ENCODE data around the gene PTPRK.

DNA sequence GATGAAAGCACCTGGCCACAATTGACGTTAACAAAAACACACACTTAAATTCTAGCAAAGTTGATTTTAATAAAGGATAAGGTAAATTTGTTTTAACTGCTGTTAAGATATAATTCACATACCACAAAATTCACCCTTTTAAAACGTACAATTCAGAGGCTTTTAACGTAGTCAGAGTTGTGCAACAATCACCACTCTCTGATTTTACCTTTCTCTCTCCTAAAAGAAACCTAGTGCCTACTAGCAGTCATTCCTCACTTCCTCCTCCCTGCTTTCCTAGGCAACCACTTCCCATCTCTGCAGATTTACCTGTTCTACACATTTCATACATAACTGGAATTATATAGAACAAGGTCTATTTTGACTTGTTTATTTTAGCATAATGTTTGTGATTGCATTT lies 58.9 kb downstream of the PTPRK start:
- TF ChIP-seq TCF4 (CRISPR knock-in tag; IDR thresholded peaks at IDR 0.05; ENCODE audit: borderline replicate concordance) (no peak), OSR1 (CRISPR knock-in tag; IDR thresholded peaks at IDR 0.05) (no peak), ZFP3 (CRISPR knock-in tag; IDR thresholded peaks at IDR 0.05) (no peak)
- TF ChIP-seq, protein P1, sequence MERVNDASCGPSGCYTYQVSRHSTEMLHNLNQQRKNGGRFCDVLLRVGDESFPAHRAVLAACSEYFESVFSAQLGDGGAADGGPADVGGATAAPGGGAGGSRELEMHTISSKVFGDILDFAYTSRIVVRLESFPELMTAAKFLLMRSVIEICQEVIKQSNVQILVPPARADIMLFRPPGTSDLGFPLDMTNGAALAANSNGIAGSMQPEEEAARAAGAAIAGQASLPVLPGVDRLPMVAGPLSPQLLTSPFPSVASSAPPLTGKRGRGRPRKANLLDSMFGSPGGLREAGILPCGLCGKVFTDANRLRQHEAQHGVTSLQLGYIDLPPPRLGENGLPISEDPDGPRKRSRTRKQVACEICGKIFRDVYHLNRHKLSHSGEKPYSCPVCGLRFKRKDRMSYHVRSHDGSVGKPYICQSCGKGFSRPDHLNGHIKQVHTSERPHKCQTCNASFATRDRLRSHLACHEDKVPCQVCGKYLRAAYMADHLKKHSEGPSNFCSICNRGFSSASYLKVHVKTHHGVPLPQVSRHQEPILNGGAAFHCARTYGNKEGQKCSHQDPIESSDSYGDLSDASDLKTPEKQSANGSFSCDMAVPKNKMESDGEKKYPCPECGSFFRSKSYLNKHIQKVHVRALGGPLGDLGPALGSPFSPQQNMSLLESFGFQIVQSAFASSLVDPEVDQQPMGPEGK (CRISPR knock-in tag; IDR thresholded peaks at IDR 0.05; ENCODE audit: borderline replicate concordance) = no peak
- TF ChIP-seq, protein P2, sequence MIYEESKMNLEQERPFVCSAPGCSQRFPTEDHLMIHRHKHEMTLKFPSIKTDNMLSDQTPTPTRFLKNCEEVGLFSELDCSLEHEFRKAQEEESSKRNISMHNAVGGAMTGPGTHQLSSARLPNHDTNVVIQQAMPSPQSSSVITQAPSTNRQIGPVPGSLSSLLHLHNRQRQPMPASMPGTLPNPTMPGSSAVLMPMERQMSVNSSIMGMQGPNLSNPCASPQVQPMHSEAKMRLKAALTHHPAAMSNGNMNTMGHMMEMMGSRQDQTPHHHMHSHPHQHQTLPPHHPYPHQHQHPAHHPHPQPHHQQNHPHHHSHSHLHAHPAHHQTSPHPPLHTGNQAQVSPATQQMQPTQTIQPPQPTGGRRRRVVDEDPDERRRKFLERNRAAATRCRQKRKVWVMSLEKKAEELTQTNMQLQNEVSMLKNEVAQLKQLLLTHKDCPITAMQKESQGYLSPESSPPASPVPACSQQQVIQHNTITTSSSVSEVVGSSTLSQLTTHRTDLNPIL (CRISPR knock-in tag; IDR thresholded peaks at IDR 0.05; ENCODE audit: low read depth) = no peak
- TF ChIP-seq, protein P3, sequence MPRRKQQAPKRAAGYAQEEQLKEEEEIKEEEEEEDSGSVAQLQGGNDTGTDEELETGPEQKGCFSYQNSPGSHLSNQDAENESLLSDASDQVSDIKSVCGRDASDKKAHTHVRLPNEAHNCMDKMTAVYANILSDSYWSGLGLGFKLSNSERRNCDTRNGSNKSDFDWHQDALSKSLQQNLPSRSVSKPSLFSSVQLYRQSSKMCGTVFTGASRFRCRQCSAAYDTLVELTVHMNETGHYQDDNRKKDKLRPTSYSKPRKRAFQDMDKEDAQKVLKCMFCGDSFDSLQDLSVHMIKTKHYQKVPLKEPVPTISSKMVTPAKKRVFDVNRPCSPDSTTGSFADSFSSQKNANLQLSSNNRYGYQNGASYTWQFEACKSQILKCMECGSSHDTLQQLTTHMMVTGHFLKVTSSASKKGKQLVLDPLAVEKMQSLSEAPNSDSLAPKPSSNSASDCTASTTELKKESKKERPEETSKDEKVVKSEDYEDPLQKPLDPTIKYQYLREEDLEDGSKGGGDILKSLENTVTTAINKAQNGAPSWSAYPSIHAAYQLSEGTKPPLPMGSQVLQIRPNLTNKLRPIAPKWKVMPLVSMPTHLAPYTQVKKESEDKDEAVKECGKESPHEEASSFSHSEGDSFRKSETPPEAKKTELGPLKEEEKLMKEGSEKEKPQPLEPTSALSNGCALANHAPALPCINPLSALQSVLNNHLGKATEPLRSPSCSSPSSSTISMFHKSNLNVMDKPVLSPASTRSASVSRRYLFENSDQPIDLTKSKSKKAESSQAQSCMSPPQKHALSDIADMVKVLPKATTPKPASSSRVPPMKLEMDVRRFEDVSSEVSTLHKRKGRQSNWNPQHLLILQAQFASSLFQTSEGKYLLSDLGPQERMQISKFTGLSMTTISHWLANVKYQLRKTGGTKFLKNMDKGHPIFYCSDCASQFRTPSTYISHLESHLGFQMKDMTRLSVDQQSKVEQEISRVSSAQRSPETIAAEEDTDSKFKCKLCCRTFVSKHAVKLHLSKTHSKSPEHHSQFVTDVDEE (CRISPR knock-in tag; IDR thresholded peaks at IDR 0.05) = no peak
- TF ChIP-seq, protein P4, sequence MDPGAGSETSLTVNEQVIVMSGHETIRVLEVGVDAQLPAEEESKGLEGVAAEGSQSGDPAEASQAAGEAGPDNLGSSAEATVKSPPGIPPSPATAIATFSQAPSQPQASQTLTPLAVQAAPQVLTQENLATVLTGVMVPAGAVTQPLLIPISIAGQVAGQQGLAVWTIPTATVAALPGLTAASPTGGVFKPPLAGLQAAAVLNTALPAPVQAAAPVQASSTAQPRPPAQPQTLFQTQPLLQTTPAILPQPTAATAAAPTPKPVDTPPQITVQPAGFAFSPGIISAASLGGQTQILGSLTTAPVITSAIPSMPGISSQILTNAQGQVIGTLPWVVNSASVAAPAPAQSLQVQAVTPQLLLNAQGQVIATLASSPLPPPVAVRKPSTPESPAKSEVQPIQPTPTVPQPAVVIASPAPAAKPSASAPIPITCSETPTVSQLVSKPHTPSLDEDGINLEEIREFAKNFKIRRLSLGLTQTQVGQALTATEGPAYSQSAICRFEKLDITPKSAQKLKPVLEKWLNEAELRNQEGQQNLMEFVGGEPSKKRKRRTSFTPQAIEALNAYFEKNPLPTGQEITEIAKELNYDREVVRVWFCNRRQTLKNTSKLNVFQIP (CRISPR knock-in tag; IDR thresholded peaks at IDR 0.05; ENCODE audit: borderline replicate concordance, low read depth) = no peak

All from SK-N-SH treated with all-trans-retinoic acid at 6 μM for 48 hours (cell line).